Fibroblast of lung (primary cell): ENCODE measurements around the gene SRP9. TPM values are rescaled to one million over a fixed set of nuclear protein-coding genes. Genes with fewer than 3 reads are reported as not detected.

Source experiments
- DNase-seq, 2 donors: peaks; one replicate each; pipeline versions ENCODE4 v3.0.0 to v3.0.0-alpha.2; 2010; ENCODE audit warnings: low read depth in 2 of 2
- H2AFZ ChIP-seq: 2 replicates; pipeline ENCODE4 v1.5.1; 2012; ENCODE audit warnings: low read length, control low read depth, inconsistent platforms
- H3K27ac ChIP-seq: 2 replicates; pipeline ENCODE4 v1.5.1; 2011; ENCODE audit warnings: low read length, control low read depth; ENCODE audit not compliant: insufficient read depth
- H3K27me3 ChIP-seq: 2 replicates; pipeline ENCODE4 v1.5.1; 2011; ENCODE audit warnings: mild to moderate bottlenecking, low read length; ENCODE audit not compliant: control insufficient read depth, insufficient read depth
- H3K36me3 ChIP-seq: 2 replicates; pipeline ENCODE4 v1.5.1; 2011; ENCODE audit warnings: low read length; ENCODE audit not compliant: control insufficient read depth, insufficient read depth
- H3K4me1 ChIP-seq: 2 replicates; pipeline ENCODE4 v1.5.1; 2011; ENCODE audit warnings: low read length; ENCODE audit not compliant: control insufficient read depth, insufficient read depth; ENCODE audit errors: extremely low read depth
- H3K4me2 ChIP-seq: 2 replicates; pipeline ENCODE4 v1.5.1; 2011; ENCODE audit warnings: low read length, control low read depth; ENCODE audit not compliant: insufficient read depth; ENCODE audit errors: extremely low read depth
- H3K4me3 ChIP-seq, 4 experiments: fragments of 200-600 bp in 1 of 4; sonication (generic) in 1 of 4; replicated peaks in 1 of 4; 2 replicates each; pipeline ENCODE4 v1.5.1; 2011 to 2016; ENCODE audit warnings: low read length in 4 of 4, low read depth in 3 of 4, mild to moderate bottlenecking in 3 of 4, control low read depth in 2 of 4, inconsistent platforms in 1 of 4, mixed read lengths in 1 of 4; ENCODE audit not compliant: insufficient read depth in 1 of 4; ENCODE audit errors: control extremely low read depth in 1 of 4
- H3K79me2 ChIP-seq: 2 replicates; pipeline ENCODE4 v1.5.1; 2012; ENCODE audit warnings: mild to moderate bottlenecking, low read length, inconsistent platforms; ENCODE audit not compliant: control insufficient read depth, insufficient read depth
- H3K9ac ChIP-seq: 2 replicates; pipeline ENCODE4 v1.5.1; 2011; ENCODE audit warnings: mild to moderate bottlenecking, low read length, control low read depth; ENCODE audit not compliant: insufficient read depth
- H3K9me3 ChIP-seq: 2 replicates; pipeline ENCODE4 v1.5.1; 2012; ENCODE audit warnings: low read depth, low read length; ENCODE audit not compliant: control insufficient read depth, insufficient read depth
- H4K20me1 ChIP-seq: 2 replicates; pipeline ENCODE4 v1.5.1; 2011; ENCODE audit warnings: low read length; ENCODE audit not compliant: control insufficient read depth, insufficient read depth; ENCODE audit errors: extremely low read depth
- EZH2 ChIP-seq: IDR thresholded peaks from 2 replicates; pipeline ENCODE4 v1.5.1; 2012; ENCODE audit warnings: low read length, control low read depth, mild to moderate bottlenecking; ENCODE audit errors: missing control alignments
- polyA plus RNA-seq, 2 donors: library from polyadenylated mRNA; depleted of rRNA in 1 of 2; stranded (reverse) in 1 of 2; unstranded in 1 of 2; fragments of >200 nt; gene quantifications; 2 replicates each; pipeline ENCODE4 v1.2.1, GENCODE V29; 2011 to 2012; ENCODE audit warnings: missing spikeins in 1 of 2
- total RNA-seq: library from RNA; depleted of rRNA; stranded (reverse); fragments of >200 nt; gene quantifications from 2 replicates; pipeline ENCODE4 v1.2.1, GENCODE V29; 2014
- TF ChIP-seq, protein P1 (sequence below), 2 donors: IDR thresholded peaks in 1 of 2; conservative IDR thresholded peaks in 1 of 2; 1 replicate in 1 of 2; 2 replicates in 1 of 2; pipeline ENCODE4 v1.5.1; 2011 to 2012; ENCODE audit warnings: low read length in 2 of 2, control low read depth in 1 of 2, inconsistent platforms in 1 of 2, low read depth in 1 of 2, mild to moderate bottlenecking in 1 of 2

SRP9 gene
- total and polyA plus RNA-seq, 2 donors (not counting 1 experiment from before 2014, with no cell fraction given): 202 to 442 TPM

- Histone ChIP-seq H3K9me3 (no peaks in the 10 kb centered on the region), H3K4me3 (no peak overlapping the region), H4K20me1 (no peaks in the 10 kb centered on the region), H3K27me3 (no peaks in the 10 kb centered on the region), H3K27ac (no peak overlapping the region), H3K79me2 (no peaks in the 10 kb centered on the region), H3K4me2 (no peak overlapping the region), H3K4me1 (peaks cover 27% of the 10 kb centered on the region), H3K36me3 (no peaks in the 10 kb centered on the region), H2AFZ (no peak overlapping the region), H3K9ac (no peak overlapping the region)
- no peak for TF ChIP-seq EZH2
- TF ChIP-seq, protein P1, sequence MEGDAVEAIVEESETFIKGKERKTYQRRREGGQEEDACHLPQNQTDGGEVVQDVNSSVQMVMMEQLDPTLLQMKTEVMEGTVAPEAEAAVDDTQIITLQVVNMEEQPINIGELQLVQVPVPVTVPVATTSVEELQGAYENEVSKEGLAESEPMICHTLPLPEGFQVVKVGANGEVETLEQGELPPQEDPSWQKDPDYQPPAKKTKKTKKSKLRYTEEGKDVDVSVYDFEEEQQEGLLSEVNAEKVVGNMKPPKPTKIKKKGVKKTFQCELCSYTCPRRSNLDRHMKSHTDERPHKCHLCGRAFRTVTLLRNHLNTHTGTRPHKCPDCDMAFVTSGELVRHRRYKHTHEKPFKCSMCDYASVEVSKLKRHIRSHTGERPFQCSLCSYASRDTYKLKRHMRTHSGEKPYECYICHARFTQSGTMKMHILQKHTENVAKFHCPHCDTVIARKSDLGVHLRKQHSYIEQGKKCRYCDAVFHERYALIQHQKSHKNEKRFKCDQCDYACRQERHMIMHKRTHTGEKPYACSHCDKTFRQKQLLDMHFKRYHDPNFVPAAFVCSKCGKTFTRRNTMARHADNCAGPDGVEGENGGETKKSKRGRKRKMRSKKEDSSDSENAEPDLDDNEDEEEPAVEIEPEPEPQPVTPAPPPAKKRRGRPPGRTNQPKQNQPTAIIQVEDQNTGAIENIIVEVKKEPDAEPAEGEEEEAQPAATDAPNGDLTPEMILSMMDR (conservative IDR thresholded peaks at IDR 0.05 in 1 of 2, IDR thresholded peaks at IDR 0.05 in 1 of 2; ENCODE audit: low read depth in 1 of 2, low read length in 2 of 2): no peak
- peak in 1 of 2 donors; percentile 93 for DNase-seq
These were observed 15.2 kb upstream of the SRP9 start for GRCh38 chr1:225762444-225762843.

GRCh38 chr1:225763716-225764548 lies 13.7 kb upstream of the SRP9 start:
- Histone ChIP-seq H3K9ac (no peak overlapping the region), H3K27ac (peak overlapping the region; percentile 9), H4K20me1 (no peaks in the 10 kb centered on the region), H3K79me2 (no peaks in the 10 kb centered on the region), H3K36me3 (no peaks in the 10 kb centered on the region), H2AFZ (no peak overlapping the region), H3K9me3 (no peaks in the 10 kb centered on the region), H3K4me2 (peak overlapping the region; percentile 21), H3K4me3 (no peak overlapping the region), H3K27me3 (no peaks in the 10 kb centered on the region), H3K4me1 (peaks cover 37% of the 10 kb centered on the region)
- peak; percentile 82 to 95 for DNase-seq
- TF ChIP-seq, protein P1 (conservative IDR thresholded peaks at IDR 0.05 in 1 of 2, IDR thresholded peaks at IDR 0.05 in 1 of 2; ENCODE audit: low read depth in 1 of 2, low read length in 2 of 2): no peak
- no peak for TF ChIP-seq EZH2

GRCh38 chr1:225765982-225766674 lies 11.5 kb upstream of the SRP9 start:
- H3K9me3 ChIP-seq: no peaks in the 10 kb centered on the region
- no peaks in the 10 kb centered on the region for H3K36me3 ChIP-seq
- no peak for DNase-seq
- H3K4me1 ChIP-seq: peaks cover 37% of the 10 kb centered on the region
- no peaks in the 10 kb centered on the region for H3K27me3 ChIP-seq
- no peaks in the 10 kb centered on the region for H3K79me2 ChIP-seq
- H4K20me1 ChIP-seq: no peaks in the 10 kb centered on the region
- H3K27ac ChIP-seq: peak overlapping the region; percentile 89
- H3K4me2 ChIP-seq: peak overlapping the region; percentile 82
- no peak overlapping the region for H3K4me3 ChIP-seq
- no peak overlapping the region for H3K9ac ChIP-seq
- no peak for TF ChIP-seq EZH2
- TF ChIP-seq, protein P1 (conservative IDR thresholded peaks at IDR 0.05 in 1 of 2, IDR thresholded peaks at IDR 0.05 in 1 of 2; ENCODE audit: low read depth in 1 of 2, low read length in 2 of 2): no peak
- H2AFZ ChIP-seq: no peak overlapping the region
